Osteocyte (in vitro differentiated cells): ENCODE measurements around the gene PROSER1. TPM values are rescaled to one million over a fixed set of nuclear protein-coding genes. Genes with fewer than 3 reads are reported as not detected.
A peak's percentile ranks its signal among the peaks of the same experiment; 100 is the strongest.
"Not testable (repeated sequence)": the region's sequence is repeated elsewhere in the genome, so short reads cannot be mapped to it uniquely, and the experiment has no call there.

Experiments
- DNase-seq: peaks from one replicate; pipeline ENCODE4 v3.0.0; 2021; ENCODE audit warnings: mixed read lengths; ENCODE audit not compliant: unreplicated experiment; ENCODE audit errors: extremely low spot score
- H3K27ac Mint-ChIP-seq: one replicate; pipeline ENCODE4 v1.8.0; 2021; ENCODE audit warnings: mild to moderate bottlenecking, mixed read lengths; ENCODE audit not compliant: unreplicated experiment
- H3K27me3 Mint-ChIP-seq: one replicate; pipeline ENCODE4 v1.8.0; 2021; ENCODE audit warnings: mixed read lengths; ENCODE audit not compliant: unreplicated experiment
- H3K36me3 Mint-ChIP-seq: one replicate; pipeline ENCODE4 v1.8.0; 2021; ENCODE audit warnings: mixed read lengths; ENCODE audit not compliant: unreplicated experiment
- H3K4me1 Mint-ChIP-seq: one replicate; pipeline ENCODE4 v1.8.0; 2021; ENCODE audit warnings: mixed read lengths; ENCODE audit not compliant: unreplicated experiment
- H3K4me3 Mint-ChIP-seq: one replicate; pipeline ENCODE4 v1.8.0; 2021; ENCODE audit warnings: mild to moderate bottlenecking, moderate library complexity, mixed read lengths; ENCODE audit not compliant: unreplicated experiment
- H3K9me3 Mint-ChIP-seq: one replicate; pipeline ENCODE4 v1.8.0; 2021; ENCODE audit warnings: mixed read lengths; ENCODE audit not compliant: unreplicated experiment
- long read RNA-seq: library from polyadenylated mRNA; unstranded; transcript quantifications from one replicate; pipeline ENCODE4 v2.0.0, GENCODE V29; 2021
- total RNA-seq: library from RNA; stranded (reverse); gene quantifications from 2 replicates; pipeline ENCODE4 v1.2.1, GENCODE V29; 2021
- TF ChIP-seq, protein P1 (sequence below): fragments of 200-600 bp; sonication (generic); IDR thresholded peaks from 2 replicates; pipeline ENCODE4 v1.5.0; 2021; ENCODE audit warnings: antibody characterized with exemption, mild to moderate bottlenecking, moderate library complexity

Gene PROSER1
- total RNA-seq: 30.7 and 31.7 TPM in 2 replicates
- long read RNA-seq, partial matches to known transcripts: 3 of 4 reads
- long read RNA-seq, other reads (novel, unspliced or antisense): 1 of 4 reads

DNA sequence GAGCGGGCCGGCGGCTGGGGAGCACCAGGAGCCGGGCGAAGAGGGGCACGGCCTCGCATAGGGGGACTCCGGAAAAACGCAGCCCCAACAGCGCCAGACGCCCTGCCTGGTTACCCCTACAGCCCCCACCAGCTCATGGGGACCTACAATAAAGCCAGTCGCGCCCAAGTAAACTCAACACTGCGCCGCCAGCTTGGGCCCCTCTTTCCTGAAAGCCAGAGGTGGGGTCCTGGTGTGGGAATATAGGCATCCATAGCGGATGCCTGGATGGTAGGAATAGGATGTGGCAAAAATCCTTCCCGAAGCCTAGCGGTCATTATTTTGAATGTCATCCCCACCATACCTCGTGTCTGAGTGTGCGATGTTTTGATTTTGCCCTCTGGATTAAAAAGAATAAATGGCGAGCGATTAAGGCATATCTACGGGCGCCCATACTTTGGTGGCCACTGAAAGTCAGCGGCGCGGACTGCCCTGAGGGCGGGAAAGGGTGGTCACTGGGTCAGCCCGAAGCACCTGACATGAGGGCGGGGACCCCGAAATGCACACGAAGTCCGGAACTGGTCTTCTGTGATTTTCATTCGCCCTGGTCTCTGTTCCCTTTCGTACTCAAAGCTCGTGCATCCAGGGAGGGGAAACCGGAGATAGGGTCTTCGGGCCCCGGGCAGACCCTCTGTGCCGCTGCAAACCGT, at the start of gene PROSER1, which contains the start of gene NHLRC3:
PROSER1 (minus strand) TSS at position 210 of the 689 bp plus-strand sequence. CDS start 847 bp downstream, outside the sequence.
NHLRC3 (plus strand) TSS at position 577 of the 689 bp plus-strand sequence. CDS start 184 bp downstream, outside the sequence.
- H3K4me1 Mint-ChIP-seq: peaks cover 54% of the 10 kb centered on the region
- peaks cover 4% of the 10 kb centered on the region for H3K36me3 Mint-ChIP-seq

DNA sequence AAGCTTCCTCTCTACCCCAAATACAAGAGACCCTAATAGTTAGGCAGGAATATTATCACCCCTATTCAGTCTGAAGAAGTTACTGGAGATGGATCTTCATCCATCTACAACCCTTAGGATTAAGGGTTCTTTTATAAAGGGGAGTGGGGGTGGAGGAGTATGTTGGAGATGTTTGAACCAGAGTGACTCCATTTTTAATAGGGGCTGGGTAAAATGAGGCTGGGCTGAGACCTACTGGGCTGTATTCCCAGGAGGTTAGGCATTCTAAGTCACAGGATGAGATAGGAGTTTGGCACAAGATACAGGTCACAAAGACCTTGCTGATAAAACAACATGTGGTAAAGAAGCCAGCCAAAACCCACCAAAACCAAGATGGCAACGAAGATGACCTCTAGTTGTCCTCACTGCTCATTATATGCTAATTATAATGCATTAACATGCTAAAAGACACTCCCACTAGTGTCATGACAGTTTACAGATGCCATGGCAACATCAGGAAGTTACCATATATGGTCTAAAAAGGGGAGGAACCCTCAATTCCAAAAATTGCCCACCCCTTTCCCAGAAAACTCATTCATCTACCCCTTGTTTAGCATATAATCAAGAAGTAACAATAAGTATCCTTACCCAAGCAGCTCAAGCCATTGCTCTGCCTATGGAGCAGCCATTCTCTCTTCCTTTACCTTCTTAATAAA, 48.5 kb upstream of the PROSER1 start:
- peaks cover 56% of the 10 kb centered on the region for H3K27me3 Mint-ChIP-seq
- not testable (repeated sequence) for H3K4me3 Mint-ChIP-seq, H3K27ac Mint-ChIP-seq, H3K9me3 Mint-ChIP-seq, H3K36me3 Mint-ChIP-seq, H3K4me1 Mint-ChIP-seq, DNase-seq

More for the DNA sequence above, at the start of gene PROSER1, which contains the start of gene NHLRC3:
- Mint-ChIP-seq H3K9me3 (no peaks in the 10 kb centered on the region), H3K4me3 (peak within 1 kb of the TSS; percentile 93), H3K27ac (peak within 1 kb of the TSS; percentile 95), H3K27me3 (no peaks in the 10 kb centered on the region)
- TF ChIP-seq, protein P1, sequence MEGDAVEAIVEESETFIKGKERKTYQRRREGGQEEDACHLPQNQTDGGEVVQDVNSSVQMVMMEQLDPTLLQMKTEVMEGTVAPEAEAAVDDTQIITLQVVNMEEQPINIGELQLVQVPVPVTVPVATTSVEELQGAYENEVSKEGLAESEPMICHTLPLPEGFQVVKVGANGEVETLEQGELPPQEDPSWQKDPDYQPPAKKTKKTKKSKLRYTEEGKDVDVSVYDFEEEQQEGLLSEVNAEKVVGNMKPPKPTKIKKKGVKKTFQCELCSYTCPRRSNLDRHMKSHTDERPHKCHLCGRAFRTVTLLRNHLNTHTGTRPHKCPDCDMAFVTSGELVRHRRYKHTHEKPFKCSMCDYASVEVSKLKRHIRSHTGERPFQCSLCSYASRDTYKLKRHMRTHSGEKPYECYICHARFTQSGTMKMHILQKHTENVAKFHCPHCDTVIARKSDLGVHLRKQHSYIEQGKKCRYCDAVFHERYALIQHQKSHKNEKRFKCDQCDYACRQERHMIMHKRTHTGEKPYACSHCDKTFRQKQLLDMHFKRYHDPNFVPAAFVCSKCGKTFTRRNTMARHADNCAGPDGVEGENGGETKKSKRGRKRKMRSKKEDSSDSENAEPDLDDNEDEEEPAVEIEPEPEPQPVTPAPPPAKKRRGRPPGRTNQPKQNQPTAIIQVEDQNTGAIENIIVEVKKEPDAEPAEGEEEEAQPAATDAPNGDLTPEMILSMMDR: no peak
- DNase-seq: peak; percentile 94

DNA sequence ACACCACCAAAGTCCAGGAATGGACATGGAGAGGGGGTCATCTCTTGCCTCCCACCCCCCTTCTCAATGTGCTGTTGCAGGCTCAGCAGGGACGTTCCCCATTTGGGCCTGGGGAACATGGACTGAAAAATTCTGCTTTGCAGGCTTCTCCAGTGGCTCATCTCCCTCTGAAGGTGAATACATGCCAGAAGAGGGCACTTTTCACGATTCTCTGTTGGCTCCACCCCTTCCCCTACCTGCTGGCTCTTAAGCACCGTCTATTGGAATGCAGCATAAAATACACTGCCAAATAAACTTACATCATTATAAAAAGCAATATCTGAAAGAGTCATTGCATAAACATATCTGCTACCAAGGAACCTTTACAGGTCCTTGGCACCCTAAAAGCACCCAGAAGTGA, 36.1 kb upstream of the PROSER1 start:
- Mint-ChIP-seq H3K9me3 (peaks cover 19% of the 10 kb centered on the region), H3K4me3 (no peak overlapping the region), H3K4me1 (no peaks in the 10 kb centered on the region), H3K27me3 (peaks cover 50% of the 10 kb centered on the region), H3K27ac (no peak overlapping the region), H3K36me3 (no peaks in the 10 kb centered on the region)
- TF ChIP-seq, protein P1: no peak
- DNase-seq: no peak

DNA sequence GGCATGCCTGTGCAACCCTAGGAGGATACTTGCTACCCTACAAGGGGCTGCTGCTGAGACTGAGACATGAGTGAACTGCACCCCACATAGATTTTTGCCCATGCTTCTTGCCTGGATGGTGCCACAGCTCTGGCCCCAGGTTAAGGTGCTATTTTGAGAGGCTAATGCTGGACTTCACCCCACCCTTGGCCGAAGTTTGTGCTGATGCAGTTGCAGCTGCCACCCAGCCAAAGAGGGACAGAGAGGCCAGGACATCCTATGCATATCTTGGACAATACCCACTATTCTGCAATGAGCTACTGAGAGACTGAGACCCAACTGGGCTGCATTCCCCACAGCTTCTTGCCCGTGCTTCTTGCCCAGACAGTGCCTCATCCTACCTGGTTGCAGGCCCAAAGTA, 35.0 kb upstream of the PROSER1 start:
- no peaks in the 10 kb centered on the region for H3K36me3 Mint-ChIP-seq
- peaks cover 43% of the 10 kb centered on the region for H3K27me3 Mint-ChIP-seq
- TF ChIP-seq, protein P1: no peak
- DNase-seq: no peak
- H3K9me3 Mint-ChIP-seq: peaks cover 19% of the 10 kb centered on the region
- H3K4me3 Mint-ChIP-seq: no peak overlapping the region
- no peaks in the 10 kb centered on the region for H3K4me1 Mint-ChIP-seq
- H3K27ac Mint-ChIP-seq: no peak overlapping the region

DNA sequence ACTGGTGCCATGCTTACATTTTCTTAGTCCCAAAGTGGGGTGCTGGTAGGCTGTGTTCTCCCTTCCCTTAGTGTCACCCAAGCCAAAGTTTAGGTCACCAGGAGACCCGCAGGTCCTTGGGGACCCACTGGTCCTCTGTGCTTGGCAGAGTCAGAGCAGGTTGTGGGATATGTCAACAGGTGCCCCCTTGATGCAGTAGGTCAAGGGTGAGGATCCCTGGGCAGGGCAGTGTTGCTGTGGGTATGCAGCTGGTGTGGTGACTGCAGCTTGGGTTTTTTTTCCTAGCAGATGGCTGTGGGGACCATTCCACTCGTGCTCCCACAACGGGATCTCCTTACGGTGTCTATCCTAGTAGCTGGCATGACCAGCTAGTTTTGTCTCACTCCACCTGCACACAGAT, 24.1 kb upstream of the PROSER1 start:
- Mint-ChIP-seq H3K36me3 (peaks cover 15% of the 10 kb centered on the region), H3K9me3 (peaks cover 17% of the 10 kb centered on the region), H3K4me1 (no peaks in the 10 kb centered on the region), H3K4me3 (no peak overlapping the region), H3K27me3 (no peaks in the 10 kb centered on the region), H3K27ac (no peak overlapping the region)
- TF ChIP-seq, protein P1: no peak
- DNase-seq: no peak
